GM13976 (cell line): Measurements from ENCODE around the gene MED4.

Source experiments
- DNase-seq: peaks from one replicate; pipeline ENCODE4 v3.0.0; 2012; ENCODE audit warnings: low spot score
- in situ Hi-C: fragments of 300-500 bp; cut with MboI; formaldehyde crosslinking; loops from one replicate; pipeline ENCODE4 v1.12.0; 2022; ENCODE audit warnings: low sequenced_read_pairs, mixed read lengths, inconsistent platforms; ENCODE audit not compliant: unreplicated experiment
- TF ChIP-seq, protein P1 (sequence below): IDR thresholded peaks from 2 replicates; pipeline ENCODE4 v1.5.1; 2012; ENCODE audit warnings: borderline replicate concordance, mild to moderate bottlenecking; ENCODE audit not compliant: insufficient read depth; ENCODE audit errors: extremely low read depth, missing control alignments, control extremely low read depth

MED4 gene

GRCh38 chr13:48028066-48028465, 66.8 kb downstream of the MED4 start:
- no peak for DNase-seq
- TF ChIP-seq, protein P1, sequence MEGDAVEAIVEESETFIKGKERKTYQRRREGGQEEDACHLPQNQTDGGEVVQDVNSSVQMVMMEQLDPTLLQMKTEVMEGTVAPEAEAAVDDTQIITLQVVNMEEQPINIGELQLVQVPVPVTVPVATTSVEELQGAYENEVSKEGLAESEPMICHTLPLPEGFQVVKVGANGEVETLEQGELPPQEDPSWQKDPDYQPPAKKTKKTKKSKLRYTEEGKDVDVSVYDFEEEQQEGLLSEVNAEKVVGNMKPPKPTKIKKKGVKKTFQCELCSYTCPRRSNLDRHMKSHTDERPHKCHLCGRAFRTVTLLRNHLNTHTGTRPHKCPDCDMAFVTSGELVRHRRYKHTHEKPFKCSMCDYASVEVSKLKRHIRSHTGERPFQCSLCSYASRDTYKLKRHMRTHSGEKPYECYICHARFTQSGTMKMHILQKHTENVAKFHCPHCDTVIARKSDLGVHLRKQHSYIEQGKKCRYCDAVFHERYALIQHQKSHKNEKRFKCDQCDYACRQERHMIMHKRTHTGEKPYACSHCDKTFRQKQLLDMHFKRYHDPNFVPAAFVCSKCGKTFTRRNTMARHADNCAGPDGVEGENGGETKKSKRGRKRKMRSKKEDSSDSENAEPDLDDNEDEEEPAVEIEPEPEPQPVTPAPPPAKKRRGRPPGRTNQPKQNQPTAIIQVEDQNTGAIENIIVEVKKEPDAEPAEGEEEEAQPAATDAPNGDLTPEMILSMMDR: no peak
- in situ Hi-C loops: no loop called here
